GM18868 (cell line): Measurements from ENCODE around the gene HDAC4.
A peak's percentile ranks its signal among the peaks of the same experiment; 100 is the strongest.

ENCODE experiments used
- ATAC-seq: cut with Tn5 transposase; IDR thresholded peaks from one replicate; pipeline ENCODE4 v1.9.1; 2021; ENCODE audit warnings: mild to moderate bottlenecking, moderate library complexity; ENCODE audit not compliant: unreplicated experiment

Gene HDAC4

GRCh38 chr2:239370876-239371725, 29.7 kb downstream of the HDAC4 start:
- no peak for ATAC-seq

- no peak for ATAC-seq
Observed at GRCh38 chr2:239370403-239370802, 30.4 kb downstream of the HDAC4 start.

GRCh38 chr2:239369631-239370161, 31.1 kb downstream of the HDAC4 start:
- ATAC-seq: peak; percentile 82

- ATAC-seq: peak; percentile 30
Observed at GRCh38 chr2:239368906-239369552, 31.8 kb downstream of the HDAC4 start.

- no peak for ATAC-seq
Observed at GRCh38 chr2:239368321-239368720, 32.5 kb downstream of the HDAC4 start.

GRCh38 chr2:239366740-239367139, 34.1 kb downstream of the HDAC4 start:
- no peak for ATAC-seq

- no peak for ATAC-seq
Observed at GRCh38 chr2:239365782-239366435, 34.9 kb downstream of the HDAC4 start.

GRCh38 chr2:239365071-239365781, 35.6 kb downstream of the HDAC4 start:
- no peak for ATAC-seq

GRCh38 chr2:239363946-239364637, 36.7 kb downstream of the HDAC4 start:
- no peak for ATAC-seq

- ATAC-seq: no peak
Observed at GRCh38 chr2:239362507-239362906, 38.3 kb downstream of the HDAC4 start.

GRCh38 chr2:239361311-239361642, 39.5 kb downstream of the HDAC4 start:
- ATAC-seq: no peak

- no peak for ATAC-seq
Observed at GRCh38 chr2:239360421-239361310, 40.2 kb downstream of the HDAC4 start.

- ATAC-seq: no peak
Observed at GRCh38 chr2:239360008-239360407, 40.8 kb downstream of the HDAC4 start.

GRCh38 chr2:239359196-239359912, 41.5 kb downstream of the HDAC4 start:
- no peak for ATAC-seq

GRCh38 chr2:239358062-239358754, 42.6 kb downstream of the HDAC4 start:
- no peak for ATAC-seq

- ATAC-seq: no peak
Observed at GRCh38 chr2:239355724-239356123, 45.1 kb downstream of the HDAC4 start.

- ATAC-seq: no peak
Observed at GRCh38 chr2:239355139-239355538, 45.7 kb downstream of the HDAC4 start.

- no peak for ATAC-seq
Observed at GRCh38 chr2:239354791-239355136, 46.1 kb downstream of the HDAC4 start.
